Measurements from ENCODE around the gene CKAP5. TPM values are rescaled to one million over a fixed set of nuclear protein-coding genes. Genes with fewer than 3 reads are reported as not detected.
A peak's percentile ranks its signal among the peaks of the same experiment; 100 is the strongest.

Gene CKAP5
- total RNA-seq, 1 experiment from 2014 or later = 190 TPM

DNA sequence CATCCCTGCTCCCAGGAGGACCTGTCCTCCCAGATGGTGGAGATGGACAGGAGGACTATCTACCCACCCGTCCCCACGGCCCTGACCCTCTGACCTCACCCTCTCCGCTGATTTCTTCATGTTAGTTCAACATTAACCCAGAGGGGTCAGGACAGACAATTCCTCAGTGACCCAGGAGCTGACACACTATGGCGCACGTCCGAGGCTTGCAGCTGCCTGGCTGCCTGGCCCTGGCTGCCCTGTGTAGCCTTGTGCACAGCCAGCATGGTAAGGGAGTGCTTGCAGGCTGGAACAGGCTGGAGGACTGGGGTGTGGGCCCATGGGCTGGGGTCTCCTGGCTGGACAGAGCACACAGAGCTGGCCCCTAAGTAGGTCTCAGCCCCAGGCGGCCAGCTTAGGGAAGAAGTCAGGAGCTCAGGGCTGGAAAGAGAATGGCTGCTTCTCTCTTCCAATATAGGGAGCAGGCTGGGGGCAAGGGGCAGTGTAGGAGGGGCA, 127.0 kb downstream of the CKAP5 start, which contains the start of gene F2:
F2 (plus strand) TSS at position 166 of the 495 bp plus-strand sequence; CDS start at position 189, 23 bp downstream.
- DNase-seq = no peak
- Histone ChIP-seq H3K27me3 (ENCODE audit: insufficient read depth, low read length) (no peaks in the 10 kb centered on the region), H3K4ac (ENCODE audit: low read depth, low read length) (no peak within 1 kb of the TSS), H3K27ac (ENCODE audit: insufficient read length, low read depth, low read length) (no peak within 1 kb of the TSS), H2AFZ (ENCODE audit: low read length) (no peak within 1 kb of the TSS), H2AK5ac (ENCODE audit: insufficient read length, low read length) (no peak within 1 kb of the TSS), H3K23me2 (ENCODE audit: insufficient read length, low read depth, low read length, poor library complexity, severe bottlenecking) (no peaks in the 10 kb centered on the region), H2BK20ac (ENCODE audit: low read depth, low read length, poor library complexity, severe bottlenecking) (no peak within 1 kb of the TSS), H3K4me2 (ENCODE audit: insufficient read depth, insufficient read length, low read length) (no peak within 1 kb of the TSS), H3K56ac (ENCODE audit: insufficient read length, low read depth, low read length) (no peak within 1 kb of the TSS), H4K5ac (ENCODE audit: insufficient read length, low read depth, low read length) (no peak within 1 kb of the TSS), H3K9ac (ENCODE audit: extremely low read depth, insufficient read length, low read length) (no peak within 1 kb of the TSS), H3K4me1 (ENCODE audit: insufficient read depth, low read length) (0 out of 2 replicates have a peak, but pooled peaks cover 3% of the 10 kb centered on the region), H2BK12ac (ENCODE audit: insufficient read length, low read depth, low read length) (no peak within 1 kb of the TSS), H4K8ac (replicated peaks; ENCODE audit: insufficient read length, low read depth, low read length) (no peak within 1 kb of the TSS), H3K79me2 (ENCODE audit: insufficient read depth, low read length) (no peaks in the 10 kb centered on the region), H3T11ph (ENCODE audit: low read length) (no peak within 1 kb of the TSS), H4K20me1 (ENCODE audit: control insufficient read depth, insufficient read depth, insufficient read length) (no peaks in the 10 kb centered on the region), H3K23ac (ENCODE audit: insufficient read length, low read depth, low read length) (no peak within 1 kb of the TSS), H3K14ac (ENCODE audit: insufficient read depth, low read length) (no peak within 1 kb of the TSS; the same call in 1 of the 2 replicates), H2BK120ac (ENCODE audit: low read depth, low read length, poor library complexity, severe bottlenecking) (no peak within 1 kb of the TSS), H4K91ac (ENCODE audit: insufficient read length, low read depth, low read length) (no peak within 1 kb of the TSS), H3K9me3 (ENCODE audit: control insufficient read depth, low read depth, low read length) (no peaks in the 10 kb centered on the region), H3K79me1 (ENCODE audit: insufficient read depth, low read depth, low read length, poor library complexity, severe bottlenecking) (no peaks in the 10 kb centered on the region), H2BK5ac (ENCODE audit: insufficient read length, low read length) (no peak within 1 kb of the TSS), H2BK15ac (ENCODE audit: low read depth, low read length) (no peak within 1 kb of the TSS), H3K18ac (ENCODE audit: insufficient read length, low read depth, low read length) (no peak within 1 kb of the TSS)
- Mint-ChIP-seq H3K27ac (peak within 1 kb of the TSS in 1 of 3 experiments; percentile 87; a peak in 1 of 7 replicates), H3K27me3 (ENCODE audit: low read depth) (no peaks in the 10 kb centered on the region), H3K36me3 (ENCODE audit: insufficient read depth in 1 of 3, low read depth in 3 of 3) (no peaks in the 10 kb centered on the region), H3K9me3 (no peaks in the 10 kb centered on the region), H3K4me3 (no peak within 1 kb of the TSS), H3K4me1 (peaks cover 4 to 8% of the 10 kb centered on the region in 2 experiments)
- no CpG with 5 or more reads among the region's 7 CpGs for WGBS (ENCODE audit: extremely low coverage, insufficient read length, low lambda C conversion rate)
- TF ChIP-seq, protein P1, sequence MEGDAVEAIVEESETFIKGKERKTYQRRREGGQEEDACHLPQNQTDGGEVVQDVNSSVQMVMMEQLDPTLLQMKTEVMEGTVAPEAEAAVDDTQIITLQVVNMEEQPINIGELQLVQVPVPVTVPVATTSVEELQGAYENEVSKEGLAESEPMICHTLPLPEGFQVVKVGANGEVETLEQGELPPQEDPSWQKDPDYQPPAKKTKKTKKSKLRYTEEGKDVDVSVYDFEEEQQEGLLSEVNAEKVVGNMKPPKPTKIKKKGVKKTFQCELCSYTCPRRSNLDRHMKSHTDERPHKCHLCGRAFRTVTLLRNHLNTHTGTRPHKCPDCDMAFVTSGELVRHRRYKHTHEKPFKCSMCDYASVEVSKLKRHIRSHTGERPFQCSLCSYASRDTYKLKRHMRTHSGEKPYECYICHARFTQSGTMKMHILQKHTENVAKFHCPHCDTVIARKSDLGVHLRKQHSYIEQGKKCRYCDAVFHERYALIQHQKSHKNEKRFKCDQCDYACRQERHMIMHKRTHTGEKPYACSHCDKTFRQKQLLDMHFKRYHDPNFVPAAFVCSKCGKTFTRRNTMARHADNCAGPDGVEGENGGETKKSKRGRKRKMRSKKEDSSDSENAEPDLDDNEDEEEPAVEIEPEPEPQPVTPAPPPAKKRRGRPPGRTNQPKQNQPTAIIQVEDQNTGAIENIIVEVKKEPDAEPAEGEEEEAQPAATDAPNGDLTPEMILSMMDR (conservative IDR thresholded peaks at IDR 0.05) = no peak
